NCI-H2107 (cell line): ENCODE measurements around the gene FAM209B.
"Not testable (repeated sequence)": the region's sequence is repeated elsewhere in the genome, so short reads cannot be mapped to it uniquely, and the experiment has no call there.

Experiments used
- DNase-seq: peaks from one replicate; lab custom pipeline; 2025; lab: John Stamatoyannopoulos, UW

Gene FAM209B, protein sequence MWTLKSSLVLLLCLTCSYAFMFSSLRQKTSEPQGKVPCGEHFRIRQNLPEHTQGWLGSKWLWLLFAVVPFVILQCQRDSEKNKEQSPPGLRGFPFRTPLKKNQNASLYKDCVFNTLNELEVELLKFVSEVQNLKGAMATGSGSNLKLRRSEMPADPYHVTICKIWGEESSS

GRCh38 chr20:56532946-56533345, at the start of gene FAM209B:
Gene FAM209B, plus strand, starts transcription at chr20:56533246. Its CDS starts 96 bp downstream, at chr20:56533342.
- not testable (repeated sequence) for DNase-seq

GRCh38 chr20:56483970-56484369, 49.1 kb upstream of the FAM209B start:
- DNase-seq = no peak

GRCh38 chr20:56487216-56487615, 45.8 kb upstream of the FAM209B start:
- DNase-seq = no peak

GRCh38 chr20:56488566-56488965, 44.5 kb upstream of the FAM209B start:
- DNase-seq = no peak

DNA sequence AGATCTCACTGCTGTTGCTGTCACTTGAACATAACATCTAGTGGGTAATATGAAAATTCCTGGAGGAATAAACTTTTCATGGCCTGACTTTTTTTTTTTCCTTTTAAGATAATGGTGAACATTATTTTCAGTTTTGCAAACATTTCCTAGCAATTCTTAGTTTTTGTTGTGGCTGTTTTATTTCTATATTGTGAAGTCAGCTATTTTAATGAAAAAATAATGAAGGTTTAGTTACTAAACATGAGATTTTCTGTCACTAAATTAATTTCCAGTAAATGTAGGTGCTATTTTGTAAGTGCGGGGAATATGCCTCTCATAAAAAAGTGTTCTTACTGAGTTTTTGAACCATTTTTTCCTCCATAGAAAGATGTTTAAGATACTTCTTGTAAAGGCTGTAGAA, 31.9 kb upstream of the FAM209B start:
- no peak for DNase-seq

GRCh38 chr20:56503916-56504315, 29.1 kb upstream of the FAM209B start:
- DNase-seq = no peak

- DNase-seq = no peak
These were observed 28.6 kb upstream of the FAM209B start for GRCh38 chr20:56504373-56505005.

DNA sequence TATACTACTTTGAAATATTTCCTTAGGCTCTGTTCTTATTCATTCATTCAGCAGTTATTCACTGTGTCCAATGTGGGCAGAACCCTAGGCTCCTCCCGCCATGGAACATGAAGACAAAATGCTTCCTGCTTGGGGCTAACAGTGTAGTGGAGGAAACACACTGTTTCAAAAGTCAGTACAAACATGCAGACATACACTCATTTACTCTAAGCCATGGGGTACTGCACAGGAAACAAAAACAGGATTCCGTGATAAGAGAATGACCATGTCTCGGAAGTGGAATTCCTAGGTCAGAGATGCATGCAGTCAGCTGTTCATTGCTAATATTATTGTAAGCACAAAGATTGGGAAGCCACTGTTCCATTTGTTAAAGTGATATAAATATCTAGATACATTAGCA, 26.9 kb upstream of the FAM209B start:
- DNase-seq = no peak

DNA sequence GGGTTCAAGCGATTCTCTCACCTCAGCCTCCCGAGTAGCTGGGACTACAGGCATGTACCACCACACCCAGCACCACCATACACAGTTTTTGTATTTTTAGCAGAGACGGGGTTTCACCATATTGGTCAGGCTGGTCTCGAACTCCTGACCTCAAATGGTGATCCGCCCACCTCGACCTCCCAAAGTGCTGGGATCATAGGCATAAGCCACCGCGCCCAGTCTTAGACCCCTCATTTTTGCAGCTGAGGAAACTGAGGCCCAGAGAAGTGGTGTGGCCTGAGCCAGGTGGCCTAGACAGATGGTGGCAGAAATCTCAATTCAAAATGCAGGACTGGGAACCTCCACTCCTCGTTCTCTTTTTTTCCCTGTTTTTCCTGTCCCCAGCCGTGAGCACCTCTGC, 21.1 kb upstream of the FAM209B start:
- DNase-seq = no peak

- DNase-seq = no peak
These were observed 19.6 kb upstream of the FAM209B start for GRCh38 chr20:56513161-56514150.

DNA sequence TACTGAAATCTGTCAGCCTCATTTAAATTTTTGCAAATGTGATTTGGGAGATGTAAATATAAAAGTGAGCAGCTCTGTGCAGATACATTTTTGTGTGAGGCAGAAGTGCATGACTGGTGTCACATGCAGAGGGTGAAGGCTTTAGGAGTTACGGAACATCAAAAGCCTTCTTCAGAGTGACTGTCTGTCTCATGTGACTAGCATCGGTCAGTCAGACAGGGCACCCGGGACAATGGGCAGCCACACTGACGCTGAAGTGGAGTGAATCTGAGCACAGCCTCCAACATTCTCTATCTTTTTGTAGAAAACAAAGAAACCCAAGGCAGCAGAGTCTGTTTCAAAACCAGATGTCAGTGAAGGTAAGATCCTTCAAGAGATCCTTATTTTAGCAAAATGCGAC, 16.4 kb upstream of the FAM209B start:
- no peak for DNase-seq

- no peak for DNase-seq
These were observed 15.8 kb upstream of the FAM209B start for GRCh38 chr20:56517211-56517610.

GRCh38 chr20:56517641-56518040, 15.4 kb upstream of the FAM209B start:
- no peak for DNase-seq

DNA sequence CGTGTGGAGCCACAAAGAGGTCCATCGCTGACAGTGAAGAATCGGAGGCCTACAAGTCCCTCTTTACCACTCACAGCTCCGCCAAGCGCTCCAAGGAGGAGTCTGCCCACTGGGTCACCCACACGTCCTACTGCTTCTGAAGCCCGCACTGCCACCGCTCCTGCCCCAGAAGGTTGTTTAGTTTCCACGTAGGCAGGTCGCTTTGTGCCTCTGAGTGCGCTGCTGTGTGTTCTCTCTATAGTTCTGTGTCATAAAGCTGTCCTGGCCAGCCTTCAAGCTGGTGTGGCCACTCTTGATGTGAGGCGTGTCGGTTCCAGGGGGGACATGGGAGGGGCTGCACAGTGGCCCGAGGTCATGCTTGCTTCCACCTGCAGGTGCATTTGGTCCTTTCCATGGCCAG, 14.9 kb upstream of the FAM209B start:
- no peak for DNase-seq

- no peak for DNase-seq
These were observed 14.2 kb upstream of the FAM209B start for GRCh38 chr20:56518721-56519398.

DNA sequence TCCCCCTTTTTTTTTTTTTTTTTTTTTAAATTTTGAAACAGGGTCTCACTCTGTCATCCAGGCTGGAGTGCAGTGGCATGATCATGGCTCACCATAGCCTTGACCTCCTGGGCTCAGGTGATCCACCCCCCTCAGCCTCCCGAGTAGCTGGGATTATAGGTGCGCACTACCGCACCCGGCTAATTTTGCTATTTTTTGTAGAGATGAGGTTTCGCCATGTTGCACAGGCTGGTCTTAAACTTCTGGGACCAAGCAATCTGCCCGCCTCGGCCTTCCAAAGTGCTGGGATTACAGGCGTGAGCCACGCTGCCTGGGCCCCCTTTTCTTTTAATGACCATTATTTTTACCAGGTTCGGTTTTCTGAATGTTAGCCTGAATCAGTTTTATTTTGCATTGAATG, 13.5 kb upstream of the FAM209B start:
- no peak for DNase-seq

- no peak for DNase-seq
These were observed 12.9 kb upstream of the FAM209B start for GRCh38 chr20:56520180-56520579.

DNA sequence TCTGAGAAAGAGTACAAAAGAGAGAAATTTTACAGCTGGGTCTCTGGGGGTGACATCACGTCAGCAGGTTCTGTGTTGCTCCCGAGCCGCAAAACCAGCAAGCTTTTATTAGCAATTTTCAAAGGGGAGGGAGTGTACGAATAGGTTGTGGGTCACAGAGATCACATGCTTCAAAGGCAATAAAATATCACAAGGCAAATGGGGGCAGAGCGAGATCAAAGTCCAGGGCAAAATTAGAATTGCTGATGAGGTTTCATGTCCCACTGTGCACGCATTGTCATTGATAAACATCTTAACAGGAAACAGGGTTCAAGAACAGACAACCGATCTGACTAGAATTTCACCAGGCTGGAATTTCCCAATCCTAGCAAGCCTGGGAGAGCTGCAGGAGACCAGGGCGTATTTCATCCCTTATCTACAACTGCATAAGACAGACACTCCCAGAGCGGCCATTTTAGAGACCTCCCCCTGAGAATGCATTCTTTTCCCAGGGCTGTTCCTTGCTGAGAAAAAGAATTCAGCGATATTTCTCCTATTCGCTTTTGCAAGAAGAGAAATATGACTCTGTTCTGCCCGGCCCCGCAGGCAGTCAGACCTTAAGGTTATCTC, 12.2 kb upstream of the FAM209B start:
- DNase-seq = not testable (repeated sequence)

GRCh38 chr20:56522311-56522710, 10.7 kb upstream of the FAM209B start:
- no peak for DNase-seq

DNA sequence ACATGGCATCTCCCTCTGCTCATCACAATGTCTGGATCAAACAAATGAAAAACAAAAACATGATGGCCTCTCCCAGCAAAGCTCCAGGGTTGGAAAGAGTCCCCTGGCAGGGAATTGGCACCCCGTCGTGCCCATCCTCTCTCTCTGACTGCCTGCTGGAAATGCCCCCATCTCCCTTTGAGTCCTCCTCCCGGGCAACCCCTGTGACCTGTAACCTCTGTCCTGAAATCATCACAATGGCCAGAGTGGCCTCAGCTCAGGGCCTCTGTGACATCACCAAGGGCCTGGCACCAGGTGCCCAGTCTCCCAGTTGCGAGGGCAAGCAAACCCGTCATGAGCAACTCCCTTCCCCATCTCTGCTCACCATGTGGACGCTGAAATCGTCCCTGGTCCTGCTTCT, 8.6 kb upstream of the FAM209B start, which contains the start of gene FAM209A:
Gene FAM209A (plus strand): TSS at position 301 of the 400 bp plus-strand sequence. CDS start 65 bp downstream, at position 366.
- not testable (repeated sequence) for DNase-seq

- DNase-seq = no peak
These were observed 5.5 kb upstream of the FAM209B start for GRCh38 chr20:56527521-56527920.

DNA sequence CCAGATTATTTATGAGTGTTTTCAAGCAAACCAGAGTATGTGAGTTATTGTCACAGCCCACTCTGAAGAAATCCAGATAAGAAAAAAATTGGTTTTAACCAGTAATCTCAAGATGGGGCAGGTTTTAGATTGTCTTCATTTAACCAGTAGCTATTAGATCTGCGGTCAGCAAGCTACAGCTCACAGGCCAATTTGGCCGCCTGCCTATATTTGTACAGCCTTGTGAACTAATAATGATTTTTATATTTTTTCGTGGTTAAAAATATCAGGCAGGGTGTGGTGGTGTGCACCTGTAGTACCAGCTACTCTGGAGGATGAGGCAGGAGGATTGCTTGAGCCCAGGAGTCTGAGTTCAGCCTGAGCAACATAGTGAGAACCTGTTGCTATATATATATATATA, 5.0 kb downstream of the FAM209B start:
- no peak for DNase-seq
